Spleen (tissue), 11 donors: ENCODE measurements around the gene MR1. TPM values are rescaled to one million over a fixed set of nuclear protein-coding genes. Genes with fewer than 3 reads are reported as not detected.
"Not testable (repeated sequence)": the region's sequence is repeated elsewhere in the genome, so short reads cannot be mapped to it uniquely, and the experiment has no call there.

Experiments used
- DNase-seq: peaks from one replicate; pipeline ENCODE4 v3.0.0-alpha.2; 2020
- H3K27ac ChIP-seq, 8 donors: fragments of 200-600 bp; sonication (generic) in 7 of 8; 1 replicate in 4 of 8; 2 replicates in 4 of 8; pipeline versions ENCODE4 v1.5.0 to v1.8.0; 2016 to 2021; ENCODE audit warnings: inconsistent platforms in 4 of 8, mild to moderate bottlenecking in 4 of 8, moderate library complexity in 1 of 8
- H3K27me3 ChIP-seq, 7 donors: fragments of 200-600 bp; sonication (generic) in 6 of 7; replicated peaks in 1 of 7; 1 replicate in 4 of 7; 2 replicates in 3 of 7; pipeline versions ENCODE4 v1.5.0 to v1.8.0; 2016 to 2021; ENCODE audit warnings: inconsistent platforms in 3 of 7, mild to moderate bottlenecking in 1 of 7
- H3K36me3 ChIP-seq, 6 donors: fragments of 200-600 bp; sonication (generic) in 5 of 6; 1 replicate in 4 of 6; 2 replicates in 2 of 6; pipeline versions ENCODE4 v1.5.0 to v1.8.0; 2016 to 2021; ENCODE audit warnings: inconsistent platforms in 2 of 6
- H3K4me1 ChIP-seq, 6 donors: fragments of 200-600 bp; sonication (generic) in 5 of 6; 1 replicate in 3 of 6; 2 replicates in 3 of 6; pipeline versions ENCODE4 v1.5.0 to v1.8.0; 2016 to 2021; ENCODE audit warnings: inconsistent platforms in 3 of 6
- H3K4me3 ChIP-seq, 8 donors: fragments of 200-600 bp; sonication (generic) in 7 of 8; 1 replicate in 4 of 8; 2 replicates in 4 of 8; pipeline versions ENCODE4 v1.5.0 to v1.8.0; 2016 to 2021; ENCODE audit warnings: inconsistent platforms in 4 of 8, mild to moderate bottlenecking in 4 of 8, moderate library complexity in 2 of 8
- H3K9me3 ChIP-seq, 8 donors: fragments of 200-600 bp; sonication (generic) in 7 of 8; 1 replicate in 4 of 8; 2 replicates in 4 of 8; pipeline versions ENCODE4 v1.5.0 to v1.8.0; 2016 to 2021; ENCODE audit warnings: inconsistent platforms in 4 of 8
- POLR2A ChIP-seq, 3 donors: fragments of 450-650 bp; IDR thresholded peaks; one replicate each; pipeline ENCODE4 v1.5.1; 2017; ENCODE audit warnings: antibody characterized with exemption in 3 of 3, mild to moderate bottlenecking in 1 of 3
- POLR2AphosphoS5 ChIP-seq, 3 donors: sonication (generic); formaldehyde crosslinking; IDR thresholded peaks; one replicate each; pipeline ENCODE4 v1.5.1; 2017; ENCODE audit warnings: antibody characterized with exemption in 3 of 3
- WGBS, 5 donors: extraction: QIAGEN DNeasy Blood & Tissue Kit in 3 of 5; methylation state at CpG; one replicate each; pipeline versions ENCODE4 v1.1.5 to v1.1.7; 2013 to 2018; 5-methylcytosine and 5-hydroxymethylcytosine counted together
- intact Hi-C: fragments of 100-400 bp; cut with DNase I; formaldehyde crosslinking; loops from one replicate; pipeline ENCODE4 v1.15.0; 2023; ENCODE audit warnings: low total_unique reads
- polyA plus RNA-seq, 3 donors: library from polyadenylated mRNA; stranded (reverse); fragments of 200-250 nt; gene quantifications; one replicate each; pipeline ENCODE4 v1.2.1, GENCODE V29; 2013
- total RNA-seq, 7 donors: library from RNA; depleted of rRNA in 3 of 7; stranded (reverse); fragments of >200 nt in 3 of 7; fragmentation: NEBNext Ultra II Directional in 4 of 7; extraction: Animal tissue kit (Norgen Biotek cat#: 25700) in 4 of 7; gene quantifications; one replicate each; pipeline versions ENCODE4 v1.1.0 to v1.2.1, GENCODE V29; 2016 to 2021
- TF ChIP-seq, protein P1 (sequence below), 11 experiments: fragments of 200-600 bp in 7 of 11; fragments of 450-650 bp in 4 of 11; sonication (generic) in 4 of 11; IDR thresholded peaks in 8 of 11; conservative IDR thresholded peaks in 3 of 11; 1 replicate in 7 of 11; 2 replicates in 4 of 11; pipeline versions ENCODE4 v1.4.0 to v1.8.0; 2016 to 2021; ENCODE audit warnings: antibody characterized with exemption in 11 of 11, inconsistent platforms in 4 of 11, mild to moderate bottlenecking in 1 of 11
- donor health status: healthy with polysubstance abuse.
- donor health status: DM: no; HTN: no; CAD: no; lungs with moderate emphysema.
- donor health status: DM: no; HTN: no; CAD: no.
- donor health status: Bipolar disorder and iron deficiency.
- donor health status: healthy.
- donor health status: DM: no; HTN: no; CAD: no.
- donor health status: DM: yes; HTN: yes; CAD: no.

MR1 gene
- total and polyA plus RNA-seq, 10 donors = 4.9 to 35.6 (median 24.0) TPM

GRCh38 chr1:181028196-181028595, 5.6 kb upstream of the MR1 start:
- TF ChIP-seq POLR2A (IDR thresholded peaks at IDR 0.05) (no peak), POLR2AphosphoS5 (IDR thresholded peaks at IDR 0.05) (no peak)
- TF ChIP-seq, protein P1, sequence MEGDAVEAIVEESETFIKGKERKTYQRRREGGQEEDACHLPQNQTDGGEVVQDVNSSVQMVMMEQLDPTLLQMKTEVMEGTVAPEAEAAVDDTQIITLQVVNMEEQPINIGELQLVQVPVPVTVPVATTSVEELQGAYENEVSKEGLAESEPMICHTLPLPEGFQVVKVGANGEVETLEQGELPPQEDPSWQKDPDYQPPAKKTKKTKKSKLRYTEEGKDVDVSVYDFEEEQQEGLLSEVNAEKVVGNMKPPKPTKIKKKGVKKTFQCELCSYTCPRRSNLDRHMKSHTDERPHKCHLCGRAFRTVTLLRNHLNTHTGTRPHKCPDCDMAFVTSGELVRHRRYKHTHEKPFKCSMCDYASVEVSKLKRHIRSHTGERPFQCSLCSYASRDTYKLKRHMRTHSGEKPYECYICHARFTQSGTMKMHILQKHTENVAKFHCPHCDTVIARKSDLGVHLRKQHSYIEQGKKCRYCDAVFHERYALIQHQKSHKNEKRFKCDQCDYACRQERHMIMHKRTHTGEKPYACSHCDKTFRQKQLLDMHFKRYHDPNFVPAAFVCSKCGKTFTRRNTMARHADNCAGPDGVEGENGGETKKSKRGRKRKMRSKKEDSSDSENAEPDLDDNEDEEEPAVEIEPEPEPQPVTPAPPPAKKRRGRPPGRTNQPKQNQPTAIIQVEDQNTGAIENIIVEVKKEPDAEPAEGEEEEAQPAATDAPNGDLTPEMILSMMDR (IDR thresholded peaks at IDR 0.05 in 8 of 11, conservative IDR thresholded peaks at IDR 0.05 in 3 of 11) = no peak
- peaks cover 3 to 20% (median 15%) of the 10 kb centered on the region in 6 donors for H3K4me1 ChIP-seq
- DNase-seq = no peak
- no peaks in the 10 kb centered on the region for H3K9me3 ChIP-seq
- no peak overlapping the region for H3K4me3 ChIP-seq
- H3K36me3 ChIP-seq = no peaks in the 10 kb centered on the region
- intact Hi-C loops = loop anchor here (10.0 kb wide), 1 partner anchor 523 kb away; the partner anchor contains the start of gene ACBD6
- no peak overlapping the region for H3K27ac ChIP-seq
- no peaks in the 10 kb centered on the region for H3K27me3 ChIP-seq

- TF ChIP-seq, protein P1 (IDR thresholded peaks at IDR 0.05 in 8 of 11, conservative IDR thresholded peaks at IDR 0.05 in 3 of 11) = no peak
- TF ChIP-seq POLR2A (IDR thresholded peaks at IDR 0.05) = no peak
- no peak for TF ChIP-seq POLR2AphosphoS5 (IDR thresholded peaks at IDR 0.05)
- intact Hi-C loops = loop anchor here (10.0 kb wide), 1 partner anchor 524 kb away; the partner anchor contains the start of gene ACBD6
- WGBS, 5 donors = 65 to 78% (median 72%) methylated on average over 5 of the region's 5 CpGs
- H3K27ac ChIP-seq = no peak overlapping the region
- no peak overlapping the region for H3K4me3 ChIP-seq
- peaks cover 0 to 19% (median 14%) of the 10 kb centered on the region in 6 donors for H3K4me1 ChIP-seq
- H3K27me3 ChIP-seq = no peaks in the 10 kb centered on the region
- no peaks in the 10 kb centered on the region for H3K36me3 ChIP-seq
- DNase-seq = no peak
- no peaks in the 10 kb centered on the region for H3K9me3 ChIP-seq
Observed at GRCh38 chr1:181028615-181029014, 5.2 kb upstream of the MR1 start.

DNA sequence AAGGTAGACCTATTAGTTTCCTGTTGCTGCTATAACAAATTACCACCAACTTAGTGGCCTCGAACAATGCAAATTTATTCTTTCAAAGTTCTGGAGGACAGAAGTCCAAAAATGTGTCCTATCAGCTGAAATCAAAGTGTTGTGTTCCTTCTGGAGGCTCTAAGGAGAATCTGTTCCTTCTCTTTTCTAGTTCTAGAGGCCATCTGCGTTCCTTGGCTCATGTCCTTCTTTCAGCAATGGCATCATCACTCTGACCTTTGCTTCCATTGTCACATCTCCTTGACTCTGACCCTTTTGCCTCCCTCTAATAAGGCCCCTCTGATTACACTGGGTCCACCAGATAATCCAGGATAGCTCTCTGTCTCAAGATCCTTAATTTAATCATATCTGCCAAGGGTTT, 1.2 kb upstream of the MR1 start:
- DNase-seq = no peak
- 72 to 89% (median 85%) methylated on average over 2 of the region's 2 CpGs for WGBS, 5 donors
- peaks cover 24 to 52% (median 47%) of the 10 kb centered on the region in 6 donors for H3K4me1 ChIP-seq
- H3K36me3 ChIP-seq = no peaks in the 10 kb centered on the region
- H3K4me3 ChIP-seq = no peak overlapping the region
- no peaks in the 10 kb centered on the region for H3K27me3 ChIP-seq
- no peak for TF ChIP-seq POLR2A (IDR thresholded peaks at IDR 0.05)
- TF ChIP-seq POLR2AphosphoS5 (IDR thresholded peaks at IDR 0.05) = no peak
- TF ChIP-seq, protein P1 (IDR thresholded peaks at IDR 0.05 in 8 of 11, conservative IDR thresholded peaks at IDR 0.05 in 3 of 11) = no peak
- intact Hi-C loops = no loop called here
- peak overlapping the region; percentile 80 to 95 (median 92) for H3K27ac ChIP-seq
- H3K9me3 ChIP-seq = no peaks in the 10 kb centered on the region

GRCh38 chr1:181033128-181033798, 520 bp upstream of the MR1 start:
- peaks cover 0 to 7% (median 0%) of the 10 kb centered on the region in 6 donors for H3K36me3 ChIP-seq
- WGBS, 5 donors = 32 to 45% (median 38%) methylated on average over 2 of the region's 2 CpGs
- intact Hi-C loops = no loop called here
- no peaks in the 10 kb centered on the region for H3K9me3 ChIP-seq
- no peak for DNase-seq
- TF ChIP-seq POLR2AphosphoS5 (IDR thresholded peaks at IDR 0.05) (peak in 1 of 3 donors; percentile 71), POLR2A (IDR thresholded peaks at IDR 0.05) (no peak)
- H3K27ac ChIP-seq = peak overlapping the region; percentile 80 to 95 (median 92)
- no peaks in the 10 kb centered on the region for H3K27me3 ChIP-seq
- peak overlapping the region in 7 of 8 donors; percentile 26 to 74 (median 55) for H3K4me3 ChIP-seq
- H3K4me1 ChIP-seq = peaks cover 24 to 59% (median 53%) of the 10 kb centered on the region in 6 donors

DNA sequence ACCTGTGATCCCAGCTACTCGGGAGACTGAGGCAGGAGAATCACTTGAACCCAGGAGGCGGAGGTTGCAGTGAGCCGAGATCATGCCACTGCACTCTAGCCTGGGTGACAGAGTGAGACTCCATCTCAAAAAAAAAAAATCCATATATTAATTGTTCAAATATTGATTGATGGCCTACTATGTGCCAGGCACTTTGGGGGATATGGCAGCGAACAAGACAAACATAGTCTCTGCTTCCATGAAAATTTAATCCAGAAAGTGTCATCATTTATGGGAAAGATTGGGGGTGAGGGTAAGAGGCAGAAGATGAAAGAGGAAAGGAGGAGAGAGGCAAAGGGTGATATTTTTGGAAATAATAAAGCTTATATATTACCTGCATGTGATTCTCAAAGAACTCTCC, 1.4 kb downstream of the MR1 start:
- H3K9me3 ChIP-seq, DNase-seq, H3K27me3 ChIP-seq: not testable (repeated sequence)
- Histone ChIP-seq H3K4me1 (peaks cover 24 to 76% (median 64%) of the 10 kb centered on the region in 6 donors), H3K4me3 (peak overlapping the region in 2 of 8 donors; percentile 55 to 74), H3K36me3 (peaks cover 0 to 17% (median 1%) of the 10 kb centered on the region in 6 donors), H3K27ac (peak overlapping the region in 3 of 8 donors; percentile 55 to 95 (median 66))
- WGBS, 5 donors = 94 to 96% (median 95%) methylated on average over 4 of the region's 4 CpGs
- intact Hi-C loops = loop anchor here (5.0 kb wide), 1 partner anchor 107 kb away; no protein-coding TSS in a partner anchor
